Upper lobe of left lung (tissue), 6 donors: ENCODE measurements around the gene NUCKS1. TPM values are rescaled to one million over a fixed set of nuclear protein-coding genes. Genes with fewer than 3 reads are reported as not detected.

Experiments used
- ATAC-seq, 2 donors: fragments of 200-7000 bp; cut with Tn5 transposase; one replicate each; pipeline ENCODE4 v1.9.1; 2022; ENCODE audit warnings: mild to moderate bottlenecking in 2 of 2, moderate library complexity in 2 of 2; ENCODE audit not compliant: low FRiP score in 2 of 2
- DNase-seq, 2 donors: peaks; one replicate each; pipeline ENCODE4 v3.0.0-alpha.2; 2019 to 2020
- H3K27ac ChIP-seq, 4 donors: fragments of 200-600 bp; sonication (generic); one replicate each; pipeline ENCODE4 v1.5.1; 2016 to 2019
- H3K27me3 ChIP-seq, 4 donors: fragments of 200-600 bp; sonication (generic); one replicate each; pipeline ENCODE4 v1.5.1; 2017 to 2019
- H3K36me3 ChIP-seq, 4 donors: fragments of 200-600 bp; sonication (generic); one replicate each; pipeline ENCODE4 v1.5.1; 2016 to 2019
- H3K4me1 ChIP-seq, 4 donors: fragments of 200-600 bp; sonication (generic); one replicate each; pipeline ENCODE4 v1.5.1; 2018 to 2019
- H3K4me3 ChIP-seq, 4 donors: fragments of 200-600 bp; sonication (generic); one replicate each; pipeline ENCODE4 v1.5.1; 2017 to 2019; ENCODE audit warnings: mild to moderate bottlenecking in 2 of 4, moderate library complexity in 1 of 4
- H3K9me3 ChIP-seq, 4 donors: fragments of 200-600 bp; sonication (generic); one replicate each; pipeline ENCODE4 v1.5.1; 2018 to 2019
- CTCF ChIP-seq, 6 experiments: fragments of 450-650 bp in 4 of 6; fragments of 200-600 bp in 2 of 6; sonication (generic) in 2 of 6; IDR thresholded peaks; one replicate each; pipeline ENCODE4 v1.5.1; 2016 to 2019; ENCODE audit warnings: antibody characterized with exemption in 6 of 6
- EP300 ChIP-seq, 4 donors: sonication (generic); formaldehyde crosslinking; IDR thresholded peaks; one replicate each; pipeline ENCODE4 v1.5.1; 2017; ENCODE audit warnings: antibody characterized with exemption in 4 of 4, control low read depth in 2 of 4
- POLR2A ChIP-seq, 4 donors: fragments of 450-650 bp; IDR thresholded peaks; one replicate each; pipeline ENCODE4 v1.5.1; 2016 to 2017; ENCODE audit warnings: antibody characterized with exemption in 4 of 4, mild to moderate bottlenecking in 2 of 4
- POLR2AphosphoS5 ChIP-seq, 2 donors: sonication (generic); formaldehyde crosslinking; IDR thresholded peaks; one replicate each; pipeline ENCODE4 v1.5.1; 2017; ENCODE audit warnings: antibody characterized with exemption in 2 of 2
- WGBS, 2 donors: methylation state at CpG; one replicate each; pipeline ENCODE4 v1.1.5; 2017 to 2018; 5-methylcytosine and 5-hydroxymethylcytosine counted together
- total RNA-seq, 6 donors: library from RNA; depleted of rRNA in 4 of 6; stranded (reverse); fragments of >200 nt in 4 of 6; gene quantifications; one replicate each; pipeline versions ENCODE4 v1.1.0 to v1.2.1, GENCODE V29; 2016 to 2021
- donor health status: DM: no; HTN: no; CAD: no; lungs with moderate emphysema.
- donor health status: DM: no; HTN: yes; CAD: no; lungs with severe emphysema.

Gene NUCKS1
- total RNA-seq, 6 donors from 2014 or later: 65.4 to 182 (median 112) TPM

- Histone ChIP-seq H3K27ac (no peak overlapping the region), H3K4me3 (no peak overlapping the region), H3K27me3 (no peaks in the 10 kb centered on the region), H3K4me1 (peaks cover 0 to 22% (median 7%) of the 10 kb centered on the region in 4 donors), H3K36me3 (no peaks in the 10 kb centered on the region), H3K9me3 (no peaks in the 10 kb centered on the region)
- 64 to 77% methylated on average over 10 to 13 of the region's 13 CpGs for WGBS, 2 donors
- TF ChIP-seq POLR2AphosphoS5 (IDR thresholded peaks at IDR 0.05) (no peak), EP300 (IDR thresholded peaks at IDR 0.05) (no peak), POLR2A (IDR thresholded peaks at IDR 0.05) (no peak), CTCF (IDR thresholded peaks at IDR 0.05) (no peak)
- no peak for DNase-seq
- peak in 1 of 2 donors; percentile 2 for ATAC-seq
Observed at GRCh38 chr1:205670611-205671430, 79.2 kb downstream of the NUCKS1 start.

- DNase-seq (no peak), ATAC-seq (no peak)
- Histone ChIP-seq H3K36me3 (no peaks in the 10 kb centered on the region), H3K4me1 (peaks cover 0 to 29% (median 7%) of the 10 kb centered on the region in 4 donors), H3K27me3 (no peaks in the 10 kb centered on the region), H3K4me3 (no peak overlapping the region), H3K27ac (no peak overlapping the region), H3K9me3 (no peaks in the 10 kb centered on the region)
- no peak for TF ChIP-seq POLR2AphosphoS5 (IDR thresholded peaks at IDR 0.05)
- no peak for TF ChIP-seq POLR2A (IDR thresholded peaks at IDR 0.05)
- TF ChIP-seq CTCF (IDR thresholded peaks at IDR 0.05): no peak
- no peak for TF ChIP-seq EP300 (IDR thresholded peaks at IDR 0.05)
- 86 to 94% methylated on average over 3 to 5 of the region's 5 CpGs for WGBS, 2 donors
Observed at GRCh38 chr1:205670150-205670446, 79.9 kb downstream of the NUCKS1 start.

GRCh38 chr1:205669341-205670149 lies 80.4 kb downstream of the NUCKS1 start:
- WGBS, 2 donors: 51 to 59% methylated on average over 13 to 20 of the region's 20 CpGs
- DNase-seq (peak in 1 of 2 donors; percentile 56), ATAC-seq (peak in 1 of 2 donors; percentile 42)
- TF ChIP-seq EP300 (IDR thresholded peaks at IDR 0.05) (no peak), POLR2A (IDR thresholded peaks at IDR 0.05) (no peak), POLR2AphosphoS5 (IDR thresholded peaks at IDR 0.05) (no peak), CTCF (IDR thresholded peaks at IDR 0.05) (no peak)
- Histone ChIP-seq H3K27ac (no peak overlapping the region), H3K27me3 (no peaks in the 10 kb centered on the region), H3K9me3 (no peaks in the 10 kb centered on the region), H3K4me3 (no peak overlapping the region), H3K4me1 (peaks cover 0 to 34% (median 7%) of the 10 kb centered on the region in 4 donors), H3K36me3 (no peaks in the 10 kb centered on the region)

- no peak for ATAC-seq
Observed at GRCh38 chr1:205668951-205669340, 81.0 kb downstream of the NUCKS1 start.

More at GRCh38 chr1:205668951-205669340, 81.0 kb downstream of the NUCKS1 start:
- no peak for TF ChIP-seq POLR2AphosphoS5 (IDR thresholded peaks at IDR 0.05)
- TF ChIP-seq EP300 (IDR thresholded peaks at IDR 0.05): no peak
- no peak for TF ChIP-seq POLR2A (IDR thresholded peaks at IDR 0.05)
- no peak for TF ChIP-seq CTCF (IDR thresholded peaks at IDR 0.05)
- Histone ChIP-seq H3K36me3 (no peaks in the 10 kb centered on the region), H3K4me1 (peaks cover 0 to 38% (median 7%) of the 10 kb centered on the region in 4 donors), H3K27ac (no peak overlapping the region), H3K27me3 (no peaks in the 10 kb centered on the region), H3K9me3 (no peaks in the 10 kb centered on the region), H3K4me3 (no peak overlapping the region)
- 52 to 70% methylated on average over 5 of the region's 5 CpGs for WGBS, 2 donors
- DNase-seq: no peak
